Measurements from ENCODE around the gene NT5C.
A peak's percentile ranks its signal among the peaks of the same experiment; 100 is the strongest.
"Not testable (repeated sequence)": the region's sequence is repeated elsewhere in the genome, so short reads cannot be mapped to it uniquely, and the experiment has no call there.

The NT5C gene

DNA sequence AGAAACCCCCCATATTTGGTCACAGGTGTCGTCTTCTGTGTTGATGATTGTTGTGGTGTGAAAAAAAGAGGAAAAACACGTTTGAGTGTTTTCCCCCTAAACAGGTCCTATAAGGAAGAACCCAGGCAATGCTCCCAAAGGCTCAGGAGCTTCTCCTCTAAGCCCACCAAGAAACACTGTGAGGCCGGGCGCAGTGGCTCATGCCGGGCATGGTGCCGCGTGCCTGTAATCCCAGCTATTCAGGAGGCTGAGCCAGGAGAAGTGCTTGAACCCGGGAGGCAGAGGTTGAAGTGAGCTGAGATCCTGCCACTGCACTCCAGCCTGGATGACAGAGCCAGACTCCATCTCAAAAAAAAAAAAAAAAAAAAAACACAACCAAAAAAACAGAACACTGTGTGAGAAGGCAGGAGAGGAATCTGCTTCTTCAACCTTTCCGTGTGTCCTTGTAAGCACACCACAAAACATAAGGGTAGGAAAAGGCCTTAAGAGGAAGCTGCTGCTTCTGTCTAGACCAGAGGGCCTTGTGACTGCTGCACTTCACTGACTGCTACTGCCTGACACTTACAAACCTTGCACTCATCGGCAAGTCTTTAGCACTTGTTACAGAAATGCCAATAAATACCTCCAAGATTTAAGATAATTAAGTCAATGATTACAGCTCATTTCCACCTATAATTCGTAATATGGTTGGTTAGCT is 13.4 kb upstream of the NT5C start:
- no peak for DNase-seq (ENCODE audit: low spot score)

DNA sequence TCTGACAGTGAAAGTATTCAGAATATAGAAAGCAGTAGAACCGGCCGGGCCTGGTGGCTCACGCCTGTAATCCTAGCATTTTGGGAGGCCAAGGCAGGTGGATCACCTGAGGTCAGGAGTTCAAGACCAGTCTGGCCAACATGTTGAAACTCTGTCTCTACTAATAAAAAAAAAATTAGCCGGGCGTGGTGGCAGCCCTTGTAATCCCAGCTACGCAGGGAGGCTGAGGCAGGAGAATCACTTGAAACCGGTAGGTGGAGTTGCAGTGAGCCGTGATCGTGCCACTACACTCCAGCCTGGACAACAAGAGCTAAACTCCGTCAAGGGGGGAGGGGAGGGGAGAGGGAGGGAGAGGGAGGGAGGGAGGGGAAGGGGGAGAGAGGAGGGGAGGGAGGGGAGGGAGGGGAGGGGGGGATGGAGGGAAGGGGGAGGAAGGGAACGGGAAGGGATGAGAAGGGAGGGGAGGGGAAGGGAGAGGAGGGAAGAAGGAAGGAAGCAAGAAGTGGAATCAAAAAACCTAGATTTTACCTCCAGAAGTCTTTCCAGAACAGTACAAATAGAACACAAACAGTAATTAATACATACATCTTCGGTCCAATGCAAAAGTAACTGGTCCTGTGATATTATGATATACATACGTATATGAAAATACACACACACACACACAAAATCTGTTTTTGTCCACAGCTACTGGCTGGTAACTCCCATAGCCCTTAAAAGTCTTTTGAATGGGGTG is 10.9 kb upstream of the NT5C start:
- DNase-seq (ENCODE audit: low spot score), result no peak

DNA sequence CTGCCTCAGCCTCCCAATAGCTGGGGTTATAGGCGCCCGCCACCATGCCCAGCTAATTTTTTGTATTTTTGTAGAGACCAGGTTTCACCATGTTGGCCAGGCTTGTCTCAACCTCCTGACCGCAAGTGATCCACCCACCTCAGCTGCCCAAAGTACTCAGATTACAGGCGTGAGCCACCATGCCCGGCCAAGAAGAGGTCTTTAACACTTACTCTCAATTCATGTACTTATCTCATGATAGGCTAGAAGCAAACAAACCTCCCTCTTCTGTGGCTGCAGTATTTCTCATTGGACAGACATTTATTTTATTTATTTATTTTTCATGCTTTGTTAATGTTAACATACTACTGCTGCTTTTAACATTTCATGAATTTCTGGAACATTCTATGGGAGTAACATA is 7.0 kb upstream of the NT5C start:
- DNase-seq (ENCODE audit: low spot score), result no peak

DNA sequence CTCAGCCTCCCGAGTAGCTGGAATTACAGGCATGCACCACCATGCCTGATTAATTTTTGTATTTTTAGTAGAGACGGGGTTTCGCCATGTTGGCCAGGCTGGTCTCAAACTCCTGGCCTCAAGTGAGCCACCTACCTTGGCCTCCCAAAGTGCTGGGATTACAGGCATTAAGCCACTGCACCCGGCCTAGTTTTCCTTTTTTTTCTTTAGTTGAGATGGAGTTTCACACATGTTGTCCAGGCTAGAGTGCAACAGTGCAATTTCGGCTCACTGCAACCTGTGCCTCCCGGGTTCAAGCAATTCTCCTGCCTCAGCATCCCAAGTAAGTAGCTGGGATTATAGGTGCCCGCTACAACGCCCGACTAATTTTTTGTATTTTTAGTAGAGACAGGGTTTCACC is 6.2 kb upstream of the NT5C start:
- DNase-seq (ENCODE audit: low spot score), result not testable (repeated sequence)

DNA sequence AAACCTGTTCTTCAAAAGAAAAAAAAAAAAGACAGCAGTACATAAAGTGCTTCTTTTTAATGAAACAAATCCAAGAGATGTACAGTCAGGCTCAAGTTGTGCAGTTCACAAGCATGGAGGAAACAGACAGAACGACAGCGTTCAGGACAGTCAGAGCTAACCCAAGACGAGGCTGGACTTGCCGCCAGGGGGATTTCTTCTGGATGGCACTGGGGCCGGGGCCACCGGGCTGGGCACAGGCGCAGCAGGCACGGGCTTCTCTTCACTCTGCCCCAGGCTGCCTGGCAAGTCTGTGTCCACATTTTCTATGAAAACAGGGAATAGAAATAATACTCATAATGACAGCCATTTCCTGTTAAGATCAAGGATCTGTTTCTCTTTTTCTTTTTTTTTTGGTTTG is 4.4 kb upstream of the NT5C start:
- DNase-seq (ENCODE audit: low spot score), result no peak

DNA sequence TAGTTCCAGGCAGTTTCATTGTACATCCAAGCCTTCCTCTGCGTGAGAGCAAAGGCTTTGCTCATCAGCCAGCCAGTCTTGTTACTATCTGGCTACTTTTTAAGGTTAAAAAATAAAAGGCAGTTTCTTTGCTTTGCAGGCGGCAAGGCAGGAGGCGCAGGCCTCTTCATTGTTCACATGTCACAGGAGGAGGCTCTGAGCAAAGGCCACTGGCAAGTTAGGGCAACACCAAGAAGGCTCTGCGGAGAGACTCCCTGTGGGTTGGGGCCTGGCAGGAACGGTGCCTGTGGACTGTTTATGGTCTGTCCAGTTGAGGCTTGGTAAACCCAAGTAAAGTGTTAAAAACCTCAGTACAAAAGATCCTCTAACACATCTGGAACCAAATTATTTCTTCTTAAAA is 3.9 kb upstream of the NT5C start:
- DNase-seq (ENCODE audit: low spot score), result no peak

DNA sequence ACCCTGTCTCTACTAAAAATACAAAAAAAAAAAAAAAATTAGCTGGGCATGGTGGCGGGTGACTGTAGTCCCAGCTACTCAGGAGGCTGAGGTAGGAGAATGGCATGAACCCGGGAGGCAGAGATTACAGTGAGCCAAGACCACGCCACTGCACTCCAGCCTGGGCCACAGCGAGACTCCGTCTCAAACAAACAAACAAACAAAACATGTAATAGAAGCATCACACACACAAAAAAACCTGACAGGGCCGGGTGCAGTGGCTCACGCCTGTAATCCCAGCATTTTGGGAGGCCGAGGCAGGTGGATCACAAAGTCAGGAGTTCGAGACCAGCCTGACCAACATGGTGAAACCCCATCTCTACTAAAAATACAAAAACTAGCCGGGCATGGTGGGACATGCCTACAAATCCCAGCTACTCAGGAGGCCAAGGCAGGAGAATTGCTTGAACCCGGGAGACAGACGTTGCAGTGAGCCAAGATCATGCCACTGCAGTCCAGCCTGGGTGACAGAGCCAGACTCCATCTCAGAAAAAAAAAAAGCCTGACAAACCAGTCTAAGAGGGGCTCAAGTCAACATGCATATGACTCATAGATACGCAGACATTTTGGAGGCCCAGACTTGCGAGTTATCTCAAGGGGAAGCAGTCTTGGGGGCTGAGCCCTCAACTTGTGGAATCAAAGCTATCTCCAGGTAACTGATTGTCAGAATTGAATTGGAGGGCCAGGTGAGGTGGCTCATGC is 2.2 kb upstream of the NT5C start:
- not testable (repeated sequence) for DNase-seq (ENCODE audit: low spot score)

DNA sequence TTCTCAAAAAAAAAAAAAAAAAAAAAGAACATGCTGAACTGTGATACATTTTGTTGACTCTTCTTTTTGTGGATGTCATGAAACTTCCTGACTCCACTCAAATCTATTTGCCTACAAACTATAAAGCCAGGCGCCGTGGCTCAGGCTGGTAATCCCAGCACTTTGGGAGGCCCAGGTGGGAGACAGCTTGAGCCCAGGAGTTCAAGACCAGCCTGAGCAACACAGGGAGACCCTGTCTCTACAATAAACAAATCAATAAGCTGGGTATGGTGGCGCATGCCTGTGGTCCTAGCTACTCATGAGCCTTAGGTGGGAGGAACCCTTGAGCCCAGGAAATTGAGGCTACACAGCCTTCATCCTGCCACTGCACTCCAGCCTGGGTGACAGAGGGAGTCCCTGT is 1.5 kb upstream of the NT5C start:
- no peak for DNase-seq (ENCODE audit: low spot score)

DNA sequence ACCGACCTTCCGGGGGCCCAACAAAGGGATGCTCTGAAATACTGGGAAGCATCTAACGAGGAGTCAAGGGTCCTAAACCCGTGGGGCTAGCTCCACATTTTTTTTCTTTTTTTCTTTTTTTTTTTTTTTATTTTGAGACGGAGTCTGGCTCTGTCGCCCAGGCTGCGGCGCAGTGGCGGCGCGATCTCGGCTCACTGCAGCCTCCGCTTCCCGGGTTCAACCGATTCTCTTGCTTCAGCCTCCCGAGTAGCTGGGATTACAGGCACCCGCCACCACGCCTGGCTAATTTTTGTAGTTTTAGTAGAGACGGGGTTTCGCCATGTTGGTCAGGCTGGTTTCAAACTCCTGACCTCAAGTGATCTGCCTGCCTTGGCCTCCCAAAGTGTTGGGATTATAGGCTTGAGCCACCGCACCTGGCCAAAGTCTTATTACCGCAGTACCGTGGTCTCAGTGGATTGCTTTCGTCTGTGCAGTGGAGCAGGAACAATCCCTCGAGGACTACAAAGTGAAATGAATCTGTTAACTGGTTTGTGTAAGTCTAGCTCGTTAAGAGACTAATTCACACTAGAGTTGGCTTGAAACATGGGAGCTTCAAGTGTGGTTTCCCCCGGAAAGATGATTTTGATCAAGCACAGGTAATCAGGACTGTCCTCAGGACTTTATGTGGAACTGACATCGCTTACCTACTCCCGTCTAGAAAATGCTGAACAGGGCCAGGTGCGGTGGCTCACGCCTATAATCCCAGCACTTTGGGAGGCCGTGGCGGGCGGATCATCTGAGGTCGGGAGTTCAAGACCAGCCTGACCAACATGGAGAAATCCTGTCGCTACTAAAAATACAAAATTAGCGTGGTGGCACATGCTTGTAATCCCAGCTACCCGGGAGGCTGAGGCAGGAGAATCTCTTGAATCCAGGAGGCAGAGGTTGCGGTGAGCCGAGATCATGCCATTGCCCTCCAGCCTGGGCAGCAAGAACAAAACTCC is 767 bp upstream of the NT5C start:
- not testable (repeated sequence) for DNase-seq (ENCODE audit: low spot score)

DNA sequence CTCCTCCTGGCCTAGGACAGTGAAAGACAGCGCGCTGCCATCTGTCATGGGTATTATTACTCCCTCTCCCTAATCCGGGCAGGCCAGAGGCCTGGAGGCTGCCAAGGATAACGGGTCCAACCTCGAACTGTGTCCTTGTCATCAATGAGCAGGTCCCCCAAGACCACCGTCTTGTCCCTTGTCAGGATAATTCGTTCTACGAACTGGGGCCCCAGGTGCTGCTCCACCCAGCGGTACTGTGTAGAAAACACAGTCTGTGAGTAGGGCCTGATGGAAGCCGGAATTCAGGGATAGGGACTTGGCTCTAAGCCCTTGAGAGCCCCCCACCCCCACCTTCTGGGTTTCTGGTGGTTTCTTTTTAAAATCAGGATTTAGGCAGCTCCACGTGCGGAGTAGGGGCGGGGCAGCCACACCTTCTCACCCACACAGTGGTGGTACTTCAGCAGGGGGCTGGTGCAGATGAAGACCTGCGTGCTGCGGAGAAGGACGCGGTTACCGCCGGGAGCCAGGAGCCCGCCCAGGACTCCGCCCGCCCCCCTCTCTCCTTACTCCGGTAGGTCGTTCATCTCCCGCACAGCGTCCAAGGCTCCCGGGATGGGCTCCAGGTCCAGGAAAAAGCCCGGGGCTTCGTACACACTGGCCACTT is 787 bp downstream of the NT5C start:
- DNase-seq (ENCODE audit: low spot score), result peak; percentile 65

DNA sequence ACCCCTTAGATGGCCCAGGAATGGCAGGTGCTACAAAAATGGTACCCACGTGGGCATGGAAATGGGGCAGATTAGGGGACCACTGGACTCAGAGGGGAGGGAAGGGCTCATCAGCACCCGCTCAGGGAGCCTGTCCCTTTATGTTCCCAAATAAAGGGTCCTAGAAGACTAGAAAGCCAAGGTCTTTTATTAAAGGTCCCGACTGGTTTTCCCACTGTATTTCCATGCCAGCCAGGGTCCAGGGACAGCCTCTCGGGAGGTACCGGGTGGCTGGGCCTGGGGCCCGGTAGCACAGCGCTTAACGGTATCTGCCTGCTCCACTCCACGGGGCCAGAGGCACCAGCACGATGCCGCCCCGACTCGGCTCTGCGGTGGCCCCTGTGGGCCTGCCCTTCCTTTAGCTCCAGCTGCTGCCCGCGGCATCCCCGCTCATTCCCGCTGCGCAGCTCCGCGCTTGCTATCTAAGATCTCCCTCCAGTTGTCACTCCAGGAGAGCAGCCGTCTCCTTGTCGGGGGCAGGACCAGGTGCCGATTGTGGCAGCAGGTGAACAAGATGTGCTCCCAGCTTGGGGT is 1.4 kb downstream of the NT5C start:
- no peak for DNase-seq (ENCODE audit: low spot score)

DNA sequence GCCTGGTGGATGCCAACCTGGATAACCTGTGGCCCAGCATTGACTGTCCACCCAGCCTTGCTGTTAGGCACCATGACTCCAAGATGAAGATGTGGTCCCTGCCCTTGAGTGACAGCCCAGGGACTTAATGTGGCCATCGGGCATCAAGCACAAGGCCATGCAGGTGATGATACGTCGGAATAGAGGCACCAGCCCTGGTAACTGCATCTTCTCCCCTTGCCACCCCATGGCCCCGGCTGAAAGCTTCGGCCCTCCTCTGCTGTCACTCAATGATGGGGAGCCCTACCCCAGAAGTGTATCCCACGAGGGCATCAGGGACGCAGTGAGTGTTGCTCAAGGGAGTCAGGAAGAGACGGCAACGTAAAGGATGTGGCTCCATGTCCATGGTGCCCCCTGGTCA is 2.0 kb downstream of the NT5C start:
- no peak for DNase-seq (ENCODE audit: low spot score)

DNA sequence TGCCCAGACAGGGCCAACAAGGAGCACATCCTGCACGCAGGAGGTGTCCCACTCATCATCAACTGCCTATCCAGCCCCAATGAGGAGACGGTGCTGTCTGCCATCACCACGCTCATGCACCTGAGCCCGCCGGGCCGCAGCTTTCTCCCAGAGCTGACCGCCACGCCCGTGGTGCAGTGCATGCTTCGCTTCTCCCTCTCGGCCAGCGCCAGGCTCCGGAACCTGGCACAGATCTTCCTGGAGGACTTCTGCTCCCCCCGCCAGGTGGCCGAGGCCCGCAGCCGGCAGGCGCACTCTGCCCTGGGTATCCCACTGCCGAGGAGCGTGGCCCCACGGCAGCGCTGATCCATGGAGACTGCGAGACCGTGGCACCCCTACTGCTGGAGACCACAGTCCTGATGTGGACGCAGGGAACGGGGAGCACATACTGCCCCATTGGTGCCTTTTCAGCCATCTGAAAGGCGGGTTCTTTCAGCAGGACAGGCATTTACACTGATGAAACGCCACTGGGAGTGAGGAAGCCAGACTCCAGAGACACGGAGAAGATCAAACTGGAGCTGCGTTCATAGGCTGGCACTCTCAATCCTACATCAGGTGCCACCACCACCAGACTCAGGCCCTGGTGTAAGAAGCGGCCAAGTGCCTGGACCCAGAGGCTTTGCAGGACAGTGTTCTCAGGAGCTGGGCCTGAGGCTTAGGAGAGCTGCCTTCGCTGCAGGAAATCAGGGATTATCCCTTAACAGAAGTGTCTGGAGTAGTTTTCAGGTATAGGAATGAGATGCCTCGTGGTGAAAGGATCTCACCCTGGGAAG is 2.6 kb downstream of the NT5C start:
- DNase-seq (ENCODE audit: low spot score), result no peak

DNA sequence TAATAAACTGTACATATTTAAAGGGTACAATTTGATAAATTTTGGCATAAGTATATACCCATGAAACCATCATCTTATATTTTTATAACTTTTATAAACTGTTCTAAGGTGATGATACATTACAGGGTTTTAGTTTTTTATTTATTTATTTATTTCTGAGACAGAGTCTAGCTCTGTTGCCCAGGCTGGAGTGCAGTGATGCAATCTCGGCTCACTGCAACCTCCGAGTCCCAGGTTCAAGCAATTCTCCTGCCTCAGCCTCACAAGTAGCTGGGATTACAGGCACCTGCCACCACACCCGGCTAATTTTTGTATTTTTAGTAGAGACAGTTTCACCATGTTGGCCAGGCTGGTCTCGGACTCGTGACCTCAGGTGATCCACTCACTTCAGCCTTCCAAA is 3.6 kb downstream of the NT5C start:
- not testable (repeated sequence) for DNase-seq (ENCODE audit: low spot score)

DNA sequence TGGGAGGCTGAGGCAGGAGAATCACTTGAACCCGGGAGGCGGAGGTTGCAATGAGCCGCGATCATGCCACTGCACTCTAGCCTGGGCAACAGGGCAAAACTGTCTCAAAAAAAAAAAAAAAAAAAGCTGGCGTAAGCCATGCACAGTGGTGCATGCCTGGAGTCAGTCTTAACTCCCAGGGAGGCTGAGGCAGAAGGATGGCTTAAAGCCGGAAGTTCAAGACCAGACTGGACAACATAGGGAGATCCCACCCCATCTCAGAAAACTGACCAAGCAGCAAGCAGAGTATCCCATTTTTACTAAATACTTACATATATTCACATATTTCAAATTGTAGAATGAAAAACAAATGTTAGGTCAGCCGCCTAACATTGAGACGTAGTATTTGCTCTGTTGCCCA is 4.6 kb downstream of the NT5C start:
- no peak for DNase-seq (ENCODE audit: low spot score)

DNA sequence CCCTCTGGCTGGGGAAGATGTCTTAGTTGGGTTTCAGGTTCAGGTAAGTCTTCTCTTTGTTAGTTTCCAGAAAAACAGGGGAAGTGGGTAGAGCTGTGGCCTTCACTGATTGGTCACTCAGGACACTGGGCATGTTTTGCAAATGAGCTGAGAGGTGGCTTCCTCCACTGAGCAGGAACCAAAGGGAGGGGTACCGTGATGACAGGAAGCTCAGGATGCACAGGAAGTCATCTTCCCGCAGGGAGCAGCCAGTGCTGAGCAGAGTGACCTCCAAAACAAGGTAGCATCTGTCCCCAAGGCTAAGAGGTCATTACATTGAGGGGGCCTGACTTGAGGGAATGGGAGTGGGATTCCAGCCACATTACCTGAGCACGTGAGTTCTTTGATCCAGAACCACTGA is 5.6 kb downstream of the NT5C start:
- DNase-seq (ENCODE audit: low spot score), result no peak

DNA sequence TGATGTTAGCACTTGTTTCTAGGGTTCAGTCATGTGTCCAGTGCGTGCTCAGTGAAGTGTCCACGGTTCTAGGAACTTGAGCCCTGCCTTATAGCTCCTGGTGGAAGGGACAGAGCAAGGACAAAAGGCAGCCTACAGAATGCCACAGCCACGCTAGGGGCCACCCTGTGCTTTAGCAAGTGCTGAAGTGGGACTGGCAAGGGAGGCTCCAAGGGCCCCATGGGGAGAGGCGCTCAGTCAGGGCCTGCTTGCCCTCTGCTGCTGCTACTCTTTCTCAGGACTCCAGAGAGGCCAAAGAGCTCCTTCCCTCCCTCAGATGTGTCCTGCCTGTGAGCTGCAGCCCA is 6.8 kb downstream of the NT5C start:
- no peak for DNase-seq (ENCODE audit: low spot score)

DNA sequence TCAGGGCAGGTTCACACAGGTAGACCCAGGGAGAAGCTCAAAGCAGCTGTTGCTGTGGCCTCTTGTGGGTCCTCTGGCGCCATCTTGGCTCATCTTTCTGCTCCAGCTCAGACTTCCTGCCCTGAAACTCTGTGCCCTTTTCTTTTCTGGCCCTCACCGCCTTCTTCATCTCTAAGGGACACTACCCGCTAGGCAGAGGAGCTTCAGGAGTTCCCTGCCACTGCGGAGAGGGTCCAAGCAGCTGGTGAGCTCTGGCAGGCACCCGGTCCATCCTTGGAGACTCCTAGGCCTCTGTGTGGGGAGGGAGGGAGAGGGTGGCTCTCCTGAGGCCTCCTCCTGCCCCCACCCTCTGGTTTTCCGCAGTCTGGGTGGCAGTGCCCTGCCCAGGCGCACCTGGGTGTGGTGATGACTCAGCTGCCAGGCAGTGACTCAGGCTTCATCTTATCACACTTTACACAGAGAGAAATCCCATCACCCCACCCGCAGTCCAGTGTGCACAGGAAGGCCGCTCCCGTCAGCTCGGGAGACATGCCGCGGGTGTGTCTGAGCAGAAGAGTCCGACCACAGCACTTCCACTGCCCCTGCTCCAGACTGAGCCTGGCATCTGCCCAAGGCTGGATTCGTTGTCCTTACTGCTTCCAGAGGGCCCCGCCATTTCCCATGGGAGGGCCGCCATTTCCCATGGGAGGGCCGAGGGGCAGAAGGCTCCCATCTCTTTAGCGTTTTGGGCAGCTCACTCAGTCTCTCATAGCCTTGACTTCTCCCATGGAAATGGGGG is 7.3 kb downstream of the NT5C start:
- DNase-seq (ENCODE audit: low spot score), result peak; percentile 98

DNA sequence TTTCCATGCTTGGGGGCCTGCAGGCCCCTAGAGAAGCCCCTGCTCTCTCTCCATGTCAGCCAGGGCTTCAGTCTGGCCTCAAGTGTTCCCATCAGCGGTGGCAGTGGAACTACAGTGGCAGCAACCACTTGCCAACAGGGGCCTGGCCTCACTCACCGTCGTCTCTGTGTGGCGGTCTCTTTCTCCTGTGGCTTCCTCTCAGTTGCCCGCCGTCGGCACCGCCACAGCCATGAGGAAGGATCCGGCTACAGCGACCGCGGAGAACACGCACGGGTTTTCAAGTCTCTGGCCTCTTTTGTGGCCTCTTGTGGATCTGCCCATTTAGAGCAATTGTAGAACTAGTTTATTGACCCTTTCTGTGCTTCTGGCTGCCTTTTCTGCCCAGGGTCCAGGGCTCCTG is 13.2 kb downstream of the NT5C start:
- DNase-seq (ENCODE audit: low spot score), result no peak

DNA sequence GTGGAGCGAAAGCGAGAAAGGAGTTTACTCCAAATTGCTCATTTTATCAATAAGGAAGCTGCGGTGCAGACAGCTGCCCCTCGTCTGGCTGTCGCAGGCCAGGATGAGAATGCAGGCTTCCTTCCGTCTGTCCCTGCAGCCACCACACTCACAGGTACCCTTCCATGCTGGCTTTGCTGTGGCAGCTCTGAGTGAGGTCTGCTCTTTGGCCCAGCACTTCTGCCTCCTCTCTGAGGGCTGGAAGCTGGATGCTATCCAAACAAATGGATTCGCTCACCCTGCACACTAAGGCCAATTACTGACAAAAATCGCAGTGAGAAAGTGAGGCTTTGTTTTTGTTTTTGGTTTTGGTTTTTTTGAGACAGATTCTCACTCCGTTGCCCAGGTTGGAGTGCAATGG is 14.8 kb downstream of the NT5C start:
- no peak for DNase-seq (ENCODE audit: low spot score)

Measured in LoVo (cell line).